SK-N-SH (cell line): ENCODE results near the gene RBM18. TPM values are rescaled to one million over a fixed set of nuclear protein-coding genes. Genes with fewer than 3 reads are reported as not detected.

Experiments
- CTCF ChIA-PET: fragments of 300-600, 350-600 bp; formaldehyde crosslinking; extraction: SDS; loops from one replicate; lab custom pipeline; 2021; lab: Yijun Ruan, JAX
- POLR2A ChIA-PET: fragments of 350-600 bp; sonication (Branson Sonifier 250); formaldehyde crosslinking; extraction: SDS; loops from one replicate; lab custom pipeline; 2020; ENCODE audit warnings: antibody characterized with exemption, inconsistent platforms; lab: Yijun Ruan, JAX
- DNase-seq: peaks from one replicate; pipeline ENCODE4 v3.0.0; 2012
- H2AFZ ChIP-seq: fragments of 200-600 bp; sonication (generic); 2 replicates; pipeline ENCODE4 v1.8.1; 2016; ENCODE audit warnings: antibody characterized with exemption, mild to moderate bottlenecking, low read depth
- H3F3A ChIP-seq: fragments of 200-600 bp; sonication (generic); replicated peaks from 2 replicates; pipeline ENCODE3; 2016; ENCODE audit warnings: antibody characterized with exemption, mild to moderate bottlenecking; ENCODE audit not compliant: insufficient read depth
- H3K27ac ChIP-seq, 2 experiments: fragments of 200-500 bp in 1 of 2; fragments of 200-600 bp in 1 of 2; sonication (Bioruptor generic) in 1 of 2; sonication (generic), shearing (Covaris generic) in 1 of 2; 2 replicates each; pipeline versions ENCODE4 v1.5.1 to v1.6.1; 2014 to 2016; ENCODE audit warnings: low read depth in 2 of 2, inconsistent platforms in 1 of 2, low read length in 1 of 2, mild to moderate bottlenecking in 1 of 2, mixed read lengths in 1 of 2
- H3K27me3 ChIP-seq: fragments of 200-600 bp; sonication (generic), shearing (Covaris generic); 2 replicates; pipeline ENCODE4 v1.6.1; 2016; ENCODE audit warnings: mixed run types; ENCODE audit not compliant: insufficient read depth
- H3K36me3 ChIP-seq, 2 experiments: fragments of 200-500 bp in 1 of 2; fragments of 200-600 bp in 1 of 2; sonication (Bioruptor generic) in 1 of 2; sonication (generic) in 1 of 2; replicated peaks in 1 of 2; 2 replicates each; pipeline versions ENCODE3 to v1.5.1; 2014 to 2016; ENCODE audit warnings: low read length in 1 of 2, mild to moderate bottlenecking in 1 of 2; ENCODE audit not compliant: insufficient read depth in 2 of 2, control insufficient read depth in 1 of 2
- H3K4me1 ChIP-seq, 2 experiments: fragments of 200-500 bp in 1 of 2; fragments of 200-600 bp in 1 of 2; sonication (Bioruptor generic) in 1 of 2; sonication (generic), shearing (Covaris generic) in 1 of 2; 2 replicates each; pipeline versions ENCODE4 v1.5.1 to v1.6.1; 2014 to 2016; ENCODE audit warnings: low read depth in 1 of 2, low read length in 1 of 2, mixed run types in 1 of 2; ENCODE audit not compliant: insufficient read depth in 2 of 2, control insufficient read depth in 1 of 2
- H3K4me2 ChIP-seq: fragments of 200-600 bp; sonication (generic), shearing (Covaris generic); 2 replicates; pipeline ENCODE4 v1.6.1; 2017; ENCODE audit warnings: mixed run types
- H3K4me3 ChIP-seq, 2 experiments: fragments of 200-500 bp in 1 of 2; fragments of 200-600 bp in 1 of 2; sonication (Bioruptor generic) in 1 of 2; sonication (generic), shearing (Covaris generic) in 1 of 2; 2 replicates each; pipeline versions ENCODE4 v1.5.1 to v1.8.1; 2014 to 2016; ENCODE audit warnings: low read depth in 2 of 2, inconsistent platforms in 1 of 2, low read length in 1 of 2, mild to moderate bottlenecking in 1 of 2, mixed read lengths in 1 of 2, moderate library complexity in 1 of 2
- H3K79me2 ChIP-seq: fragments of 200-600 bp; sonication (generic); 2 replicates; pipeline ENCODE4 v1.8.1; 2017; ENCODE audit warnings: mild to moderate bottlenecking; ENCODE audit not compliant: insufficient read depth
- H3K9ac ChIP-seq: fragments of 200-600 bp; sonication (generic); 2 replicates; pipeline ENCODE4 v1.6.1; 2017; ENCODE audit warnings: mixed run types
- H3K9me2 ChIP-seq: fragments of 200-600 bp; sonication (generic); 2 replicates; pipeline ENCODE4 v1.6.1; 2017; ENCODE audit warnings: mixed run types
- H3K9me3 ChIP-seq: fragments of 200-600 bp; sonication (generic); 2 replicates; pipeline ENCODE4 v1.6.1; 2017; ENCODE audit warnings: mixed run types, mild to moderate bottlenecking, moderate library complexity
- H4K20me1 ChIP-seq: fragments of 200-600 bp; sonication (generic); 2 replicates; pipeline ENCODE4 v1.6.1; 2017; ENCODE audit warnings: mild to moderate bottlenecking, mixed run types; ENCODE audit not compliant: insufficient read depth
- CTCF ChIP-seq: fragments of 200-600 bp; sonication (generic); IDR thresholded peaks from 2 replicates; pipeline ENCODE4 v1.6.1; 2017; ENCODE audit warnings: antibody characterized with exemption, mild to moderate bottlenecking, moderate library complexity
- ELF1 ChIP-seq: IDR thresholded peaks from 2 replicates; pipeline ENCODE4 v1.4.0; 2012
- EP300 ChIP-seq, 2 experiments: IDR thresholded peaks; 2 replicates each; pipeline versions ENCODE4 v1.4.0 to v1.6.1; 2012; ENCODE audit warnings: borderline replicate concordance in 1 of 2, low read depth in 1 of 2, low read length in 1 of 2
- EZH2phosphoT487 ChIP-seq: fragments of 200-600 bp; sonication (generic); IDR thresholded peaks from 2 replicates; pipeline ENCODE4 v1.6.1; 2017; ENCODE audit warnings: low read depth, mixed run types, mild to moderate bottlenecking, antibody characterized with exemption, moderate library complexity, borderline replicate concordance
- FOSL2 ChIP-seq: IDR thresholded peaks from 2 replicates; pipeline ENCODE4 v1.4.0; 2012; ENCODE audit warnings: low read depth, mild to moderate bottlenecking, moderate library complexity, borderline replicate concordance
- FOXJ3 ChIP-seq: sonication (generic); formaldehyde crosslinking; IDR thresholded peaks from 2 replicates; pipeline ENCODE4 v1.5.1; 2020; ENCODE audit warnings: mild to moderate bottlenecking, missing genetic modification reagents
- FOXM1 ChIP-seq: IDR thresholded peaks from 2 replicates; pipeline ENCODE4 v1.4.0; 2012; ENCODE audit warnings: low read depth, mild to moderate bottlenecking
- GATA2 ChIP-seq: sonication (generic); formaldehyde crosslinking; IDR thresholded peaks from 2 replicates; pipeline ENCODE4 v1.5.0; 2020; ENCODE audit warnings: mild to moderate bottlenecking, missing genetic modification reagents
- IRF3 ChIP-seq: fragments of 150-350 bp; IDR thresholded peaks from 2 replicates; pipeline ENCODE4 v1.6.1; 2016; ENCODE audit warnings: mild to moderate bottlenecking, low read depth, low read length
- JUND ChIP-seq: IDR thresholded peaks from 2 replicates; pipeline ENCODE4 v1.4.0; 2012
- MAX ChIP-seq: IDR thresholded peaks from 2 replicates; pipeline ENCODE4 v1.4.0; 2012; ENCODE audit warnings: low read depth
- MEF2A ChIP-seq: IDR thresholded peaks from 2 replicates; pipeline ENCODE4 v1.4.0; 2012; ENCODE audit warnings: low read depth, borderline replicate concordance
- NFIC ChIP-seq: IDR thresholded peaks from 2 replicates; pipeline ENCODE4 v1.4.0; 2012; ENCODE audit warnings: borderline replicate concordance
- NRF1 ChIP-seq: IDR thresholded peaks from 2 replicates; pipeline ENCODE4 v1.6.1; 2012; ENCODE audit warnings: low read depth, mild to moderate bottlenecking, low read length
- RFX5 ChIP-seq: IDR thresholded peaks from 2 replicates; pipeline ENCODE4 v1.6.1; 2012; ENCODE audit warnings: mild to moderate bottlenecking, improper control_type of control experiment, low read length
- SMC3 ChIP-seq: IDR thresholded peaks from 2 replicates; pipeline ENCODE4 v1.6.1; 2012; ENCODE audit warnings: low read depth, low read length, improper control_type of control experiment
- TAF1 ChIP-seq: IDR thresholded peaks from 2 replicates; pipeline ENCODE4 v1.6.1; 2012; ENCODE audit warnings: low read depth, mild to moderate bottlenecking, low read length, moderate library complexity, borderline replicate concordance
- TCF12 ChIP-seq: IDR thresholded peaks from 2 replicates; pipeline ENCODE4 v1.4.0; 2012
- TEAD4 ChIP-seq: IDR thresholded peaks from 2 replicates; pipeline ENCODE4 v1.4.0; 2012; ENCODE audit warnings: mild to moderate bottlenecking, borderline replicate concordance; ENCODE audit not compliant: insufficient read depth
- USF1 ChIP-seq: IDR thresholded peaks from 2 replicates; pipeline ENCODE4 v1.4.0; 2012; ENCODE audit warnings: low read depth, borderline replicate concordance
- WGBS: methylation state at CpG from one replicate; pipeline ENCODE4 v1.1.6; 2017; ENCODE audit warnings: low lambda C conversion rate; 5-methylcytosine and 5-hydroxymethylcytosine counted together
- polyA plus RNA-seq, 3 experiments: library from polyadenylated mRNA; depleted of rRNA; stranded (reverse); fragments of >200 nt; gene quantifications; 2 replicates each; pipeline ENCODE4 v1.2.3, GENCODE V29; 2012

RBM18 gene
- polyA plus RNA-seq, 1 of the 3 experiments (the other 2 are of a cell fraction): 8.2 TPM

GRCh38 chr9:122213102-122213588 lies 51.5 kb downstream of the RBM18 start:
- Histone ChIP-seq H3K9me3 (no peaks in the 10 kb centered on the region), H3K36me3 (no peaks in the 10 kb centered on the region), H2AFZ (no peak overlapping the region), H3K79me2 (no peaks in the 10 kb centered on the region), H3F3A (peaks cover 7% of the 10 kb centered on the region), H3K27ac (no peak overlapping the region), H4K20me1 (no peaks in the 10 kb centered on the region), H3K9ac (no peak overlapping the region), H3K9me2 (no peaks in the 10 kb centered on the region), H3K27me3 (peaks cover 86% of the 10 kb centered on the region), H3K4me2 (peak overlapping the region; percentile 76), H3K4me3 (peak overlapping the region in 1 of 2 experiments; percentile 41; a peak in 1 of 4 replicates), H3K4me1 (peaks cover 0 to 9% of the 10 kb centered on the region in 2 experiments; a peak in 2 of 4 replicates)
- ChIA-PET POLR2A (no interaction called here), CTCF (no interaction called here)
- WGBS: 44% methylated on average over 18 of the region's 20 CpGs
- TF ChIP-seq TCF12: no peak
- no peak for DNase-seq

- peaks cover 85% of the 10 kb centered on the region for H3K27me3 ChIP-seq
- no peaks in the 10 kb centered on the region for H3K79me2 ChIP-seq
- TF ChIP-seq NRF1 (no peak), ELF1 (no peak), RFX5 (no peak), EZH2phosphoT487 (no peak), FOSL2 (no peak), NFIC (no peak), JUND (no peak)
- peaks cover 0 to 9% of the 10 kb centered on the region in 2 experiments; a peak in 2 of 4 replicates for H3K4me1 ChIP-seq
- peaks cover 4% of the 10 kb centered on the region for H3F3A ChIP-seq
- H3K9me3 ChIP-seq: no peaks in the 10 kb centered on the region
- H3K9me2 ChIP-seq: no peaks in the 10 kb centered on the region
- DNase-seq: no peak
- H3K4me3 ChIP-seq: no peak overlapping the region
- WGBS: 81% methylated on average over 7 of the region's 7 CpGs
- no peak overlapping the region for H2AFZ ChIP-seq
- ChIA-PET POLR2A (no interaction called here), CTCF (no interaction called here)
- no peak overlapping the region for H3K27ac ChIP-seq
- no peaks in the 10 kb centered on the region for H4K20me1 ChIP-seq
- no peaks in the 10 kb centered on the region for H3K36me3 ChIP-seq
- H3K9ac ChIP-seq: no peak overlapping the region
- no peak overlapping the region for H3K4me2 ChIP-seq
Measured at GRCh38 chr9:122212473-122213004, 52.1 kb downstream of the RBM18 start.

- no peak for DNase-seq
- Histone ChIP-seq H4K20me1 (no peaks in the 10 kb centered on the region), H3K27me3 (peaks cover 68% of the 10 kb centered on the region), H3K9me3 (no peaks in the 10 kb centered on the region), H2AFZ (no peak overlapping the region), H3F3A (no peaks in the 10 kb centered on the region), H3K9ac (no peak overlapping the region), H3K79me2 (no peaks in the 10 kb centered on the region), H3K36me3 (no peaks in the 10 kb centered on the region), H3K4me3 (no peak overlapping the region), H3K4me1 (peaks cover 0 to 12% of the 10 kb centered on the region in 2 experiments; a peak in 2 of 4 replicates), H3K27ac (no peak overlapping the region), H3K4me2 (no peak overlapping the region), H3K9me2 (no peaks in the 10 kb centered on the region)
- WGBS: 74% methylated on average over 7 of the region's 12 CpGs
- ChIA-PET CTCF (no interaction called here), POLR2A (no interaction called here)
- TF ChIP-seq NFIC (no peak), TEAD4 (no peak), TCF12 (no peak), FOXM1 (no peak), MEF2A (no peak), NRF1 (no peak), SMC3 (no peak), MAX (no peak), GATA2 (CRISPR knock-in tag) (no peak), EP300 (IDR thresholded peaks at IDR 0.05; ENCODE audit: borderline replicate concordance in 1 of 2, low read depth in 1 of 2, low read length in 1 of 2) (no peak), TAF1 (no peak), USF1 (no peak), CTCF (no peak), JUND (no peak), IRF3 (no peak), FOXJ3 (CRISPR knock-in tag) (no peak)
Measured at GRCh38 chr9:122209451-122209850, 55.2 kb downstream of the RBM18 start.
